ENCODE measurements around the gene ABR. TPM values are rescaled to one million over a fixed set of nuclear protein-coding genes. Genes with fewer than 3 reads are reported as not detected.
A peak's percentile ranks its signal among the peaks of the same experiment; 100 is the strongest.

The ABR gene
- total and polyA plus RNA-seq, 2 of the 8 experiments (the other 6 are each of a cell fraction or from before 2014, with no cell fraction given): 44.8 to 47.2 TPM

DNA sequence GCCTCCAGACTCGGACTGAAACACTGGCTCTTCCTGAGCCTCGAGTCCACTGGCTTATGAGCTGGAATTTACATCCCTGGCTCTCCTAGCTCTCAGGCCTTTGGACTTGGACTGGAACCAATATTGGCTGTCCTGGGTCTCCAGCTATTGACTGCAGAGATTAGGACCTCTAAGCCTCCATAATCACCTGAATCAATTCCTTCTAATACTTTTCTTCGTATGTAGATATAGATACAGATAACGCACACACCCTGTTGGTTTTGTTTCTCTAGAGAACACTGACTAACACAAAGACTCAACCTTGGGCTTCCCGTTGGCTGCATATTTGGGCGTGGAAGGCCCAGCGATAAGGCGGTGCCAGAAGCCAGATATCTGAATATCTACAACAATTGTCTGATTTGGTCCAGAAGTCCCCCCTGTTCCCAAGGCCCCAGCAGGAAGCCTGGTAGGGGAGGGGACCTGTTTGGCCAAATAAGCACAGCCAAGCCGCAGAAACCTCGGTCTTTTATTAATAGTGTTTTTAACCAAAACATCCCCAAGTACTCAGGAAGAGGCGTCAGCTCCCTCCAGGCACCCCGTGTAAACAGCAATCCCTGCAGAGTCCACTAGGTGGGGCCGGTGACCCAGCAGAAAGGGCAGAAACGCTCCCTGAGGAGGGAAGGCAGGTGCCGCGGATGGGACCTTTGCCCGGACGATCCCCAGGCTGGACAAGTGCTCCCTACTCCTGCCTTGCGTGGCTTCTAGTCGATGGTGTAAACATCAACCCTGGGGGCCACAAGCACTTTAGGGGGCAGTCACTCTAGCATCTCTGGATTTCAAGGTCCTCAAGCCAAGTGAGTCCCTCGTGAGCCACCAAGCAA lies 57.0 kb downstream of the ABR start:
- H2BK15ac ChIP-seq (ENCODE audit: low read length): no peak overlapping the region
- 43% methylated on average over 21 of the region's 21 CpGs; no CpG with 5 or more reads in 1 of the 2 experiments for WGBS, 2 experiments (ENCODE audit: extremely low coverage in 1 of 2, insufficient coverage in 1 of 2, insufficient read length in 1 of 2, insufficient replicate concordance in 2 of 2, low coverage in 1 of 2, low lambda C conversion rate in 2 of 2, missing lambda C conversion rate in 1 of 2)
- H3K56ac ChIP-seq (replicated peaks; ENCODE audit: insufficient read length, low read depth, low read length): no peak overlapping the region
- H2BK12ac ChIP-seq (ENCODE audit: low read depth, low read length): 0 out of 2 replicates have a peak overlapping the region, but pooled peaks have one; percentile 46
- no peak overlapping the region for H4K5ac ChIP-seq (ENCODE audit: insufficient read length, low read depth, low read length)
- peaks cover 0 to 7% (median 4%) of the 10 kb centered on the region in 4 experiments; a peak in 5 of 7 replicates for H3K4me1 ChIP-seq (replicated peaks in 1 of 4; ENCODE audit: control insufficient read depth in 3 of 4, insufficient read depth in 4 of 4, low read length in 3 of 4)
- DNase-seq (ENCODE audit: low read depth in 1 of 2, low spot score in 2 of 2) (peak in 1 of 2 experiments; percentile 98), FAIRE-seq (peak; percentile 62)
- no peak overlapping the region for H2BK20ac ChIP-seq (ENCODE audit: low read length)
- H3K14ac ChIP-seq (ENCODE audit: insufficient read length): no peak overlapping the region
- H3K4me3 ChIP-seq (ENCODE audit: extremely low read depth in 1 of 4, insufficient read depth in 2 of 4, low read depth in 3 of 4, low read length in 4 of 4): no peak overlapping the region
- peaks cover 3 to 4% of the 10 kb centered on the region in 2 experiments for H4K20me1 ChIP-seq (replicated peaks in 1 of 2; ENCODE audit: control insufficient read depth in 1 of 2, insufficient read depth in 2 of 2, low read length in 2 of 2)
- no peak overlapping the region for H2AK5ac ChIP-seq (ENCODE audit: low read depth, low read length)
- POLR2A ChIA-PET (ENCODE audit: partially characterized antibody): interaction anchor here (0.6 to 1.3 kb wide), 5 partner anchors 15 to 72 kb away, joined by 3 to 6 read pairs (median 4); no protein-coding TSS in a partner anchor
- no peaks in the 10 kb centered on the region for H3K23me2 ChIP-seq (ENCODE audit: low read depth, low read length)
- H3K9ac ChIP-seq (replicated peaks in 1 of 4; ENCODE audit: extremely low read depth in 1 of 4, low read depth in 3 of 4, low read length in 3 of 4): no peak overlapping the region
- H3K27ac ChIP-seq (ENCODE audit: low read depth, low read length): no peak overlapping the region
- H2AFZ ChIP-seq (ENCODE audit: low read length): no peak overlapping the region
- no peak overlapping the region for H4K91ac ChIP-seq (replicated peaks; ENCODE audit: insufficient read length, low read length)
- H3K79me1 ChIP-seq (ENCODE audit: low read depth, low read length): 0 out of 2 replicates have a peak, but pooled peaks cover 2% of the 10 kb centered on the region
- peak overlapping the region in 1 of 2 experiments; percentile 13; a peak in 1 of 4 replicates for H3K4me2 ChIP-seq (ENCODE audit: insufficient read depth in 1 of 2, low read depth in 2 of 2, low read length in 2 of 2)
- no peak overlapping the region for H3K23ac ChIP-seq (ENCODE audit: insufficient read length)
- H3K18ac ChIP-seq (ENCODE audit: extremely low read depth, low read length): peak overlapping the region; percentile 49; the same call in 1 of the 2 replicates
- H3K4ac ChIP-seq (replicated peaks; ENCODE audit: insufficient read length, low read depth, low read length): no peak overlapping the region
- H3K9me3 ChIP-seq (ENCODE audit: insufficient read depth in 2 of 2, low read depth in 1 of 2, low read length in 1 of 2): peaks cover 0 to under 1% of the 10 kb centered on the region in 2 experiments; a peak in 1 of 4 replicates
- no peaks in the 10 kb centered on the region for H3K79me2 ChIP-seq (ENCODE audit: control insufficient read depth in 1 of 2, insufficient read depth in 2 of 2, low read length in 2 of 2)
- peaks cover 0 to 2% (median 0%) of the 10 kb centered on the region in 4 experiments; a peak in 1 of 7 replicates for H3K27me3 ChIP-seq (replicated peaks in 1 of 4; ENCODE audit: control insufficient read depth in 3 of 4, extremely low read depth in 1 of 4, insufficient read depth in 3 of 4, low read length in 3 of 4)
- H3K36me3 ChIP-seq (ENCODE audit: control insufficient read depth in 2 of 4, insufficient read depth in 4 of 4, low read length in 3 of 4): no peaks in the 10 kb centered on the region
- no peak overlapping the region for H2BK120ac ChIP-seq (replicated peaks; ENCODE audit: low read depth, low read length)
- peak overlapping the region; percentile 45; the same call in 1 of the 2 replicates for H4K8ac ChIP-seq (ENCODE audit: extremely low read depth, insufficient read depth, low read length)
- CTCF ChIA-PET (ENCODE audit: partially characterized antibody): interaction anchor here (0.6 to 8.5 kb wide), 38 partner anchors 8 to 210 kb away, joined by 3 to 178 read pairs (median 6); no protein-coding TSS in a partner anchor
- no peak overlapping the region for H2BK5ac ChIP-seq (ENCODE audit: low read depth, low read length)
- TF ChIP-seq FOSL1 (IDR thresholded peaks at IDR 0.05; ENCODE audit: insufficient read depth, low read depth, low read length) (no peak), SIRT6 (IDR thresholded peaks at IDR 0.05; ENCODE audit: low read length) (no peak), GTF2F1 (IDR thresholded peaks at IDR 0.05; ENCODE audit: borderline replicate concordance, low read depth, low read length) (no peak), EGR1 (IDR thresholded peaks at IDR 0.05; ENCODE audit: borderline replicate concordance, low read depth, low read length) (no peak), USF2 (IDR thresholded peaks at IDR 0.05; ENCODE audit: low read length) (no peak), YY1 (IDR thresholded peaks at IDR 0.05; ENCODE audit: low read depth, low read length) (no peak)
- TF ChIP-seq, protein P1, sequence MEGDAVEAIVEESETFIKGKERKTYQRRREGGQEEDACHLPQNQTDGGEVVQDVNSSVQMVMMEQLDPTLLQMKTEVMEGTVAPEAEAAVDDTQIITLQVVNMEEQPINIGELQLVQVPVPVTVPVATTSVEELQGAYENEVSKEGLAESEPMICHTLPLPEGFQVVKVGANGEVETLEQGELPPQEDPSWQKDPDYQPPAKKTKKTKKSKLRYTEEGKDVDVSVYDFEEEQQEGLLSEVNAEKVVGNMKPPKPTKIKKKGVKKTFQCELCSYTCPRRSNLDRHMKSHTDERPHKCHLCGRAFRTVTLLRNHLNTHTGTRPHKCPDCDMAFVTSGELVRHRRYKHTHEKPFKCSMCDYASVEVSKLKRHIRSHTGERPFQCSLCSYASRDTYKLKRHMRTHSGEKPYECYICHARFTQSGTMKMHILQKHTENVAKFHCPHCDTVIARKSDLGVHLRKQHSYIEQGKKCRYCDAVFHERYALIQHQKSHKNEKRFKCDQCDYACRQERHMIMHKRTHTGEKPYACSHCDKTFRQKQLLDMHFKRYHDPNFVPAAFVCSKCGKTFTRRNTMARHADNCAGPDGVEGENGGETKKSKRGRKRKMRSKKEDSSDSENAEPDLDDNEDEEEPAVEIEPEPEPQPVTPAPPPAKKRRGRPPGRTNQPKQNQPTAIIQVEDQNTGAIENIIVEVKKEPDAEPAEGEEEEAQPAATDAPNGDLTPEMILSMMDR (IDR thresholded peaks at IDR 0.05; ENCODE audit: control extremely low read depth in 1 of 3, insufficient read depth in 1 of 3, low read depth in 1 of 3, low read length in 3 of 3): peak; percentile 81 to 90 (median 86)
